Measurements from ENCODE around the gene YTHDC1. TPM values are rescaled to one million over a fixed set of nuclear protein-coding genes. Genes with fewer than 3 reads are reported as not detected.
A peak's percentile ranks its signal among the peaks of the same experiment; 100 is the strongest.
"Not testable (repeated sequence)": the region's sequence is repeated elsewhere in the genome, so short reads cannot be mapped to it uniquely, and the experiment has no call there.

Gene YTHDC1
- total RNA-seq, 1 donor from 2014 or later: 105 TPM

DNA sequence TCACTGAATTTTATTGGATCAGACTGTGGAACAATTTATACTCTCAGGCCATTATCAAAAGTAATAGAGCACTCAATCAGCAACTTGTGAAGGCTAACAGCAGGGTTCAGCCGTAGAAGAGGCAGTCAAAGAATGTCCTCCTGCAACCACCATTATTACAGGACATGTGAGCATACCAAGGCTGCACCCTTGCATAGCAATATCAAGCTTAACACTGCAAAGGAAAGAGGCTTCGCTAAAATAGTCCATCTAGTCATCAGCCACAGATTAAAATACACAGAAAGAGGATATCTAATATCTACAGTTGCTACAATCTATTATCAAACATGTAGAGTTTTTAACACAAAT, 61.5 kb downstream of the YTHDC1 start:
- Mint-ChIP-seq H3K4me1 (ENCODE audit: unreplicated experiment) (peaks cover 4% of the 10 kb centered on the region), H3K27ac (no peak overlapping the region), H3K27me3 (no peaks in the 10 kb centered on the region), H3K36me3 (no peaks in the 10 kb centered on the region), H3K4me3 (no peak overlapping the region), H3K9me3 (no peaks in the 10 kb centered on the region)
- no peak for DNase-seq (ENCODE audit: extremely low spot score, unreplicated experiment)
- TF ChIP-seq, protein P1, sequence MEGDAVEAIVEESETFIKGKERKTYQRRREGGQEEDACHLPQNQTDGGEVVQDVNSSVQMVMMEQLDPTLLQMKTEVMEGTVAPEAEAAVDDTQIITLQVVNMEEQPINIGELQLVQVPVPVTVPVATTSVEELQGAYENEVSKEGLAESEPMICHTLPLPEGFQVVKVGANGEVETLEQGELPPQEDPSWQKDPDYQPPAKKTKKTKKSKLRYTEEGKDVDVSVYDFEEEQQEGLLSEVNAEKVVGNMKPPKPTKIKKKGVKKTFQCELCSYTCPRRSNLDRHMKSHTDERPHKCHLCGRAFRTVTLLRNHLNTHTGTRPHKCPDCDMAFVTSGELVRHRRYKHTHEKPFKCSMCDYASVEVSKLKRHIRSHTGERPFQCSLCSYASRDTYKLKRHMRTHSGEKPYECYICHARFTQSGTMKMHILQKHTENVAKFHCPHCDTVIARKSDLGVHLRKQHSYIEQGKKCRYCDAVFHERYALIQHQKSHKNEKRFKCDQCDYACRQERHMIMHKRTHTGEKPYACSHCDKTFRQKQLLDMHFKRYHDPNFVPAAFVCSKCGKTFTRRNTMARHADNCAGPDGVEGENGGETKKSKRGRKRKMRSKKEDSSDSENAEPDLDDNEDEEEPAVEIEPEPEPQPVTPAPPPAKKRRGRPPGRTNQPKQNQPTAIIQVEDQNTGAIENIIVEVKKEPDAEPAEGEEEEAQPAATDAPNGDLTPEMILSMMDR (conservative IDR thresholded peaks at IDR 0.05): no peak

DNA sequence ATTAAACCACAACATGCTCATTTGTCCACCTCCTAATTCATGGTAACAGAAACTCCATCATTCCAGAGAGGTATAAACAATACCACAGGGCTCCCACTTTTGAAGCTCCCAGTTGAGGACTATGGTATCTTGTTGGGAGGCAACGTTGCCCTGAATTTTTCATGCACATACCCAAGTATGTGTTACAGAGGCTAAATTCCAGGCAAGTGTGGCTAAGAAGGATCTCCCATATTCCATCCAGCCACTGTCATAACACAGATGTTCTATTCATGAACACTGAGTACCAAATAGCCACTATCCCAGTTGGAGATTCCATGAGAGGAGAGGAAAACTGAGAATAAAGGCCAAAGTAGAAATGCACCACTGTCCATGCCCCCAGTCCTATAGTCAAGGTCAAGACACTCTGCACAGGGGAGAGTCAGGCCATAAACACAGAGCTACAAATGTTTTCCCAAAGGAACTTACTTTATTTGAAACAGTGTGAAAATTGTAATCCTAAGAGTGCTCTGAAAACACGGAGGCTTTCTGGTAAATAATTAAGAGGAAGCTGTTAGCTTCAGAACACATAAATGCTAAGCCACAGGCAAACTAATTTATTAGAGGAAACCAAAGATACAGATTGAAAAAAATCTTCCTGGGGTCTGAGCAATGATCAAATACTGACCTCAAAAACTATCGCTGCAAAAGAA, 62.0 kb downstream of the YTHDC1 start:
- Mint-ChIP-seq H3K36me3 (no peaks in the 10 kb centered on the region), H3K4me1 (ENCODE audit: unreplicated experiment) (peaks cover 4% of the 10 kb centered on the region), H3K4me3 (no peak overlapping the region), H3K27me3 (no peaks in the 10 kb centered on the region), H3K27ac (no peak overlapping the region), H3K9me3 (no peaks in the 10 kb centered on the region)
- DNase-seq (ENCODE audit: extremely low spot score, unreplicated experiment): no peak
- TF ChIP-seq, protein P1 (conservative IDR thresholded peaks at IDR 0.05): no peak

DNA sequence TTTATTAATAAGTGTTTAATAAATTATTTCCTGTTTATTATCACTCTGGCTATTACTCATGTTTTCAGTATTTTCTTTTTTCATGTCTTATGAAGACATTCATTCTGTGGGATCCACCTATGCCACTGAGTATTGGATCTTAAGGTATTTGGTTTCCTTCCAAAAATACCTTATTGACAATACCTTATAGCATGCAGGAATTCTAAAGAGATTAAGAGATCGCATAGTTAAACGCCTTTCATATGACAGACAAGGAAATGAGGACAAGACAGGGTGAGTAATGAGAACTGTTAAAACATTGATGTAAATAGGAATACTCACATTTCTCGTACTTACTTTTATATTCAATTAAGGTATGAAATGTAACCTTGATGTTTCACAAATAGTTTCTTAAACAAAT, 66.2 kb downstream of the YTHDC1 start:
- H3K4me1 Mint-ChIP-seq (ENCODE audit: unreplicated experiment): peaks cover 8% of the 10 kb centered on the region
- no peaks in the 10 kb centered on the region for H3K27me3 Mint-ChIP-seq
- TF ChIP-seq, protein P1 (conservative IDR thresholded peaks at IDR 0.05): no peak
- H3K27ac Mint-ChIP-seq: no peak overlapping the region
- DNase-seq (ENCODE audit: extremely low spot score, unreplicated experiment): no peak
- no peaks in the 10 kb centered on the region for H3K36me3 Mint-ChIP-seq
- H3K4me3 Mint-ChIP-seq: no peak overlapping the region
- no peaks in the 10 kb centered on the region for H3K9me3 Mint-ChIP-seq

DNA sequence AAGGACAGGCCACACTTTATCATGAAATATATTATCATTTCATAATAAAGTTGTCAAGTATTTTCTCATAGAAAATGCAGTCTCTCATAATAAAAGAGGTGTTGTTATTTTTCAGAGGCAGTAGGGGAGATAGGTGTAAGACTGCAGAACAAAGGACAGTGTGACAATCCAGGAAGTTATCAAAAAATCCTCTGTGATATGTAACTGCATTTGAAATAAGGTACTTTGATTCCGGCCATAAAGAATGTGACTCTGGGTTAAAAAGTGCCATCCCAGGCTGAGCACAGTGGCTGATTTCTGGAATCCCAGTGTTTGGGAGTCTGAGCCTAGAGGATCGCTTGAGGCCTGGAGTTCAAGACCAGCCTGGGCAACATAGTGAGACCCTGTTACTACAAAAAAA, 66.8 kb downstream of the YTHDC1 start:
- Mint-ChIP-seq H3K27ac (no peak overlapping the region), H3K4me3 (no peak overlapping the region), H3K27me3 (no peaks in the 10 kb centered on the region), H3K36me3 (no peaks in the 10 kb centered on the region), H3K4me1 (ENCODE audit: unreplicated experiment) (peaks cover 4% of the 10 kb centered on the region), H3K9me3 (no peaks in the 10 kb centered on the region)
- DNase-seq (ENCODE audit: extremely low spot score, unreplicated experiment): no peak
- TF ChIP-seq, protein P1 (conservative IDR thresholded peaks at IDR 0.05): no peak

DNA sequence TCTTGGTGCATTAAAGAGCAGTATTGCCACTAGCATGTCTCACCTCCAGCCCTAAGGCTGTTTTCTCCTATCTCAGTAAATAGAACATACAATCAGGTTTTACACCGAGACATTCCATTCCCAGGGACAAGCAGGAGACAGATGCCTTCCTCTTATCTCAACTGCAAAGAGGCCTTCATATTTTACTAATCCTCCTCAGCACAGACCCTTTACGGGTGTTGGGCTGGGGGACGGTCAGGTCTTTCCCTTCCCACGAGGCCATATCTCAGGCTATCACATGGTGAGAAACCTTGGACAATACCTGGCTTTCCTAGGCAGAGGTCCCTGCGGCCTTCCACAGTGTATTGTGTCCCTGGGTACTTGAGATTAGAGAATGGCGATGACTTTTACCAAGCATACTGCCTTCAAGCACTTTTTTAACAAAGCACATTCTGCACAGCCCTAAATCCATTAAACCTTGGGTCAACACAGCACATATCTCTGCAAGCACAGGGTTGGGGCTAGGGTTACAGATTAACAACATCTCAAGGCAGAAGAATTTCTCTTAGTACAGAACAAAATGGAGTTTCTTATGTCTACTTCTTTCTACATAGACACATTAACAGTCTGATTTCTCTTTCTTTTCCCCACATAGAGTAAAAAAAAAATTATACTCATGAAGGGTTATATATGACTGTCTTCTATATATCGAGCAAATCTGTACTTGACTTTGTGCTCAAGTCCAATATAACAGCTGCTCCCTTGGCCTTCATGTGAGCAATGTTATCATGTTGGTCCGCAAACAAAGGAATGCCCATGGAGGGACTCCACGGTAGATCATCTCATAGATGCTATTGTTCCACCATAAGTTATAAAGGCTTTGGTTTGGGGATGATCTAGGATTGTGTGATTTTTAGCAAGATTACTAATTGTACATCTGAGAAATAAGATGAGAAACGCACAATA, 67.8 kb downstream of the YTHDC1 start:
- not testable (repeated sequence) for H3K4me1 Mint-ChIP-seq (ENCODE audit: unreplicated experiment); H3K36me3 Mint-ChIP-seq; H3K9me3 Mint-ChIP-seq; DNase-seq (ENCODE audit: extremely low spot score, unreplicated experiment); H3K27me3 Mint-ChIP-seq; H3K4me3 Mint-ChIP-seq
- H3K27ac Mint-ChIP-seq: peak overlapping the region; percentile 8

DNA sequence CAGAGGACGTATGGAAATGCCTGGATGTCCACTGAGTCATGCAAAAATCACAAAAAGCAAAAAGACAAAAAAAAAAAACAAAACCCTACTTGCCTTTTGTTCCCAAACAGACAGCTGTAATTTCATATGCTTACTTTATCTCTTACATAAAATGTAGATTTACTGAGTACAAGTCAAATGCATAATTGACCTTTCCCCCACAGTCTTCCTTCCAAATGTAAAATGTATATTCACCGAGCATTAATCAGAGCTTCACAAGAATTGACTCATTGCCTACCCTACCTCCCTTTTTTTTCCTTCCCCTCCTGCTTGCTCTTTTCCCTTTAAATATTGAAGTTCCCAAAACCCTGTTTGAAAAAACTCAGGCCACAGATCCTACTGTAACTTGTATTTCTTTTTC, 71.9 kb downstream of the YTHDC1 start:
- no peak for DNase-seq (ENCODE audit: extremely low spot score, unreplicated experiment)
- Mint-ChIP-seq H3K36me3 (no peaks in the 10 kb centered on the region), H3K27ac (no peak overlapping the region), H3K4me1 (ENCODE audit: unreplicated experiment) (peaks cover 4% of the 10 kb centered on the region), H3K27me3 (peaks cover 8% of the 10 kb centered on the region), H3K4me3 (no peak overlapping the region), H3K9me3 (no peaks in the 10 kb centered on the region)
- TF ChIP-seq, protein P1 (conservative IDR thresholded peaks at IDR 0.05): no peak

Measured in type B pancreatic cell (in vitro differentiated cells).